ENCODE data around the gene PARP4. TPM values are rescaled to one million over a fixed set of nuclear protein-coding genes. Genes with fewer than 3 reads are reported as not detected.

PARP4 gene
- total and polyA plus RNA-seq, 2 experiments from 2014 or later: 12.9 to 32.9 TPM

DNA sequence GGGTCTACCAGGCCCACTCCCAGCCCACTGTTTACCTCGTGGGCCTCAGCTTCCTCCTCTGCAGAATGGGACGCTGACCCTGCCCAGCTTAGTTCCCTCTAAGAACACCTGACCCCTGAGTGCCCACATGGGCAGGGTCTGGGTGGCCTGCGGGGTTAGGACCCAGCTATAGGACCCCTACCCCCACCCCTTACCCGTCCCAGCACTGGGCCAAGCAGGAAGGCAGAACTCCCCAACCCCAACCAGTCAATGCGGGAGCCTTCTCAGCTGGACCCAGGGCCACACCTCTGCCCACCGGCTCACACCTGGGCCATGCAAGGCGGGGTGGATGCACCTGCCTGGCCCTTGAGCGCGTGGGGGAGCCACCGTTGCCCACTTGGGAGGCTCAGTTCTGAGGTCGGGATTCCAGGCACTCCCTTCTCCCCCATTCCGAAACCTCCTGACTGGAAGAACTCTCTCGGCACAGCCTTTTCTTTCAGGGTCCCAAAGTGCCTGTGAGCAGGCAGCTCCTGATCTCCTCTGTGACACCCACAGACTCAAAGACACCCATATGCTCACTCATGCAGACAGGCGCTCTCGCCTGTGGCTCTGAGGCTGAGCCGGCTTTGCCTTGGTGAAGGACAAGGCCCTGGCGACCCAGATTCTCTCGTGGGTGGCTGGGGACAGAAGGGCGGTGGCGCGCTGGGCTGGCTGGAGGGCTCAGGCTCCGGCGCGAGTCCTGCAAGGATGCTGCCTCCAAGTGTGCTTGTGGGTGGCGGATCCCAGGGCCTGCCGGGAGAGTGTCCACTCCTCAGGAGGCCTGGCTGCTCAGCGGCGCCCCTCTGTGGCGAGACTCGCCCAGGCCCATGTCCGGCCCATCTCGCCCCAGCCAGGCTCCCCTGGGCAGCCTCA lies 27.9 kb upstream of the PARP4 start:
- Mint-ChIP-seq H3K4me1 (peaks cover 4% of the 10 kb centered on the region; the same call in 2 of the 3 replicates), H3K36me3 (ENCODE audit: low read depth) (peaks cover 3% of the 10 kb centered on the region; the same call in 1 of the 3 replicates), H3K4me3 (peak overlapping the region; percentile 81; the same call in 2 of the 3 replicates), H3K27ac (no peak overlapping the region), H3K27me3 (ENCODE audit: insufficient read depth, low read depth, poor library complexity) (peaks cover 29% of the 10 kb centered on the region), H3K9me3 (peaks cover 7% of the 10 kb centered on the region)
- TF ChIP-seq CREB1 (CRISPR knock-in tag; IDR thresholded peaks at IDR 0.05; ENCODE audit: low read depth): no peak
- no peak for TF ChIP-seq POLR2AphosphoS5 (IDR thresholded peaks at IDR 0.05; ENCODE audit: low read depth)
- TF ChIP-seq, protein P1, sequence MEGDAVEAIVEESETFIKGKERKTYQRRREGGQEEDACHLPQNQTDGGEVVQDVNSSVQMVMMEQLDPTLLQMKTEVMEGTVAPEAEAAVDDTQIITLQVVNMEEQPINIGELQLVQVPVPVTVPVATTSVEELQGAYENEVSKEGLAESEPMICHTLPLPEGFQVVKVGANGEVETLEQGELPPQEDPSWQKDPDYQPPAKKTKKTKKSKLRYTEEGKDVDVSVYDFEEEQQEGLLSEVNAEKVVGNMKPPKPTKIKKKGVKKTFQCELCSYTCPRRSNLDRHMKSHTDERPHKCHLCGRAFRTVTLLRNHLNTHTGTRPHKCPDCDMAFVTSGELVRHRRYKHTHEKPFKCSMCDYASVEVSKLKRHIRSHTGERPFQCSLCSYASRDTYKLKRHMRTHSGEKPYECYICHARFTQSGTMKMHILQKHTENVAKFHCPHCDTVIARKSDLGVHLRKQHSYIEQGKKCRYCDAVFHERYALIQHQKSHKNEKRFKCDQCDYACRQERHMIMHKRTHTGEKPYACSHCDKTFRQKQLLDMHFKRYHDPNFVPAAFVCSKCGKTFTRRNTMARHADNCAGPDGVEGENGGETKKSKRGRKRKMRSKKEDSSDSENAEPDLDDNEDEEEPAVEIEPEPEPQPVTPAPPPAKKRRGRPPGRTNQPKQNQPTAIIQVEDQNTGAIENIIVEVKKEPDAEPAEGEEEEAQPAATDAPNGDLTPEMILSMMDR (conservative IDR thresholded peaks at IDR 0.05; ENCODE audit: low read depth in 2 of 2): peak; percentile 70 to 78
- TF ChIP-seq ZNF331 (CRISPR knock-in tag; IDR thresholded peaks at IDR 0.05; ENCODE audit: low read depth): no peak
- Histone ChIP-seq H3K79me2 (replicated peaks; ENCODE audit: insufficient read depth) (no peaks in the 10 kb centered on the region), H2AFZ (peak overlapping the region; percentile 99), H3K9me2 (ENCODE audit: insufficient read depth) (no peaks in the 10 kb centered on the region), H3K4me1 (ENCODE audit: insufficient read depth) (no peaks in the 10 kb centered on the region; the same call in 1 of the 2 replicates), H3K36me3 (ENCODE audit: insufficient read depth) (no peaks in the 10 kb centered on the region), H3K4me2 (peak overlapping the region; percentile 89), H3K27ac (ENCODE audit: low read depth) (no peak overlapping the region), H4K20me1 (replicated peaks; ENCODE audit: insufficient read depth) (no peaks in the 10 kb centered on the region), H3K4me3 (peak overlapping the region; percentile 77), H3K27me3 (ENCODE audit: insufficient read depth) (peaks cover 24% of the 10 kb centered on the region), H3F3A (replicated peaks; ENCODE audit: low read depth) (no peaks in the 10 kb centered on the region)
- peak; percentile 87 for DNase-seq (ENCODE audit: low spot score)
- ATAC-seq: peak; percentile 93

GRCh38 chr13:24539500-24540165 lies 27.1 kb upstream of the PARP4 start:
- H3K9me2 ChIP-seq (ENCODE audit: insufficient read depth): no peaks in the 10 kb centered on the region
- no peaks in the 10 kb centered on the region for H4K20me1 ChIP-seq (replicated peaks; ENCODE audit: insufficient read depth)
- TF ChIP-seq ZNF331 (CRISPR knock-in tag; IDR thresholded peaks at IDR 0.05; ENCODE audit: low read depth) (no peak), CREB1 (CRISPR knock-in tag; IDR thresholded peaks at IDR 0.05; ENCODE audit: low read depth) (no peak), NANOG (IDR thresholded peaks at IDR 0.05; ENCODE audit: borderline replicate concordance) (no peak), STAT1 (IDR thresholded peaks at IDR 0.05; ENCODE audit: unreplicated experiment) (no peak), EZH2phosphoT487 (IDR thresholded peaks at IDR 0.05; ENCODE audit: unreplicated experiment) (no peak), POLR2AphosphoS5 (IDR thresholded peaks at IDR 0.05; ENCODE audit: low read depth) (no peak), JUNB (IDR thresholded peaks at IDR 0.05; ENCODE audit: unreplicated experiment) (no peak), ETS1 (IDR thresholded peaks at IDR 0.05) (no peak)
- TF ChIP-seq, protein P1 (conservative IDR thresholded peaks at IDR 0.05; ENCODE audit: low read depth in 2 of 2): no peak
- H3K79me2 ChIP-seq (replicated peaks; ENCODE audit: insufficient read depth): no peaks in the 10 kb centered on the region
- peaks cover 4% of the 10 kb centered on the region; the same call in 2 of the 3 replicates for H3K4me1 Mint-ChIP-seq
- no peak overlapping the region for H3K27ac Mint-ChIP-seq
- peaks cover 29% of the 10 kb centered on the region for H3K27me3 Mint-ChIP-seq (ENCODE audit: insufficient read depth, low read depth, poor library complexity)
- H3F3A ChIP-seq (replicated peaks; ENCODE audit: low read depth): no peaks in the 10 kb centered on the region
- no peaks in the 10 kb centered on the region for H3K36me3 ChIP-seq (ENCODE audit: insufficient read depth)
- H3K27me3 ChIP-seq (ENCODE audit: insufficient read depth): peaks cover 24% of the 10 kb centered on the region
- ATAC-seq (no peak), DNase-seq (ENCODE audit: low spot score) (no peak)
- peaks cover 7% of the 10 kb centered on the region for H3K9me3 Mint-ChIP-seq
- no peak overlapping the region for H3K4me3 Mint-ChIP-seq
- H3K36me3 Mint-ChIP-seq (ENCODE audit: low read depth): peaks cover 3% of the 10 kb centered on the region; the same call in 1 of the 3 replicates
- no peak overlapping the region for H3K4me3 ChIP-seq
- H3K4me2 ChIP-seq: no peak overlapping the region
- H3K27ac ChIP-seq (ENCODE audit: low read depth): no peak overlapping the region
- no peak overlapping the region for H2AFZ ChIP-seq
- no peaks in the 10 kb centered on the region; the same call in 1 of the 2 replicates for H3K4me1 ChIP-seq (ENCODE audit: insufficient read depth)
